Hematopoietic multipotent progenitor cell (in vitro differentiated cells): Measurements from ENCODE around the gene IGSF22. TPM values are rescaled to one million over a fixed set of nuclear protein-coding genes. Genes with fewer than 3 reads are reported as not detected.

Source experiments
- DNase-seq, 3 donors: peaks; one replicate each; pipeline ENCODE4 v3.0.0-alpha.2; 2011 to 2015; ENCODE audit warnings: low read depth in 2 of 3, low spot score in 2 of 3
- total RNA-seq: library from RNA; depleted of rRNA; stranded (reverse); fragments of >200 nt; gene quantifications from one replicate; pipeline ENCODE4 v1.2.3, GENCODE V29; 2012

Gene IGSF22
- total RNA-seq, 1 donor, result 0.54 TPM

DNA sequence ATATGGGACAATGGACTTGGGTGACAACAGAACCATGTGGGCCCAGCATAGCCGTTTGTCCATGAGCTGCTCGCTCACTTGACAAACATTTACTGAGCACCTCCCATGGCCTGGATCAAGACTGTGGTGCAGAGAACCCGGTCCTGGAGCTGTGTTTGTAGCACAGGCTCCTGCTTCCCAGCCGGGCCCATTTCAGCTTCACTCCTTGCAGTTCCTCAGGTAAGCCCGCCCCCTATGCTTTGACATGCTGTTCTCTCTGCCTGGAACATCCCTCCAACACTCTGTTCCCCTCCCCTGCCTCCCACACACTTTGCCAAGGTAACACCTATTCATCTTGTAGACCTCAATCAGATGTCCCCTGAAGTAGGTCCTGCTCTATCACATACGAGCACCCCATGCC lies 19.3 kb upstream of the IGSF22 start:
- no peak for DNase-seq

DNA sequence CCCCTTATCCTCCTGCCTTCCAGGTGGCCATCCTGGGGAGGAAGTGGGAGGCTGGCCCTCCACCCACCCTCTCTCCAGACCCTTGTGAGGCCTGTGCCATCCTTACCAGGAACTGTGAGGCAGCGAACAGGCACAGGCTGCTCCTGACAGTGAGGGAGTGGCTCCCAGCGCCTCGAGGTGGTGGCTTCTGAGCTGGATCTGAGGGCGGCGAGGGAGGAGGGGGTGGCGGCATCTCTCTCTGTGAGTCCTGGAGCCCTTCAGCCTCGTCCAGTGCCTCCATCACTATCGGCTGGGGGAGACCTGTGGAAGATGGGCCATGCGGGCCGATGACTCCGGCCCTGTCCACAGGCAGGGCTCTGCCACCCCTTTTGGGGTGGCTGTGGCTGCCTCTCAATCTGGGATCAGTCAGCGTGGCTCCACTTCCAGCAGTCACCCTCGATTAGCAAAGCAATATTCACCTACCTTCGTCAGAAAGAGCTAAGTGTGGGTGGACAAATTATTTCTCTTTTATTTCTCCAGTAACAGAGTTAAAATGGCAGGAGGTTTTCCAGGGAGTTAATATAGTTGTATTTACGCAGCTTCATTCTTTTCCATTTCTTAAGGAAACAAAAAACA lies 18.0 kb upstream of the IGSF22 start:
- DNase-seq, result no peak

DNA sequence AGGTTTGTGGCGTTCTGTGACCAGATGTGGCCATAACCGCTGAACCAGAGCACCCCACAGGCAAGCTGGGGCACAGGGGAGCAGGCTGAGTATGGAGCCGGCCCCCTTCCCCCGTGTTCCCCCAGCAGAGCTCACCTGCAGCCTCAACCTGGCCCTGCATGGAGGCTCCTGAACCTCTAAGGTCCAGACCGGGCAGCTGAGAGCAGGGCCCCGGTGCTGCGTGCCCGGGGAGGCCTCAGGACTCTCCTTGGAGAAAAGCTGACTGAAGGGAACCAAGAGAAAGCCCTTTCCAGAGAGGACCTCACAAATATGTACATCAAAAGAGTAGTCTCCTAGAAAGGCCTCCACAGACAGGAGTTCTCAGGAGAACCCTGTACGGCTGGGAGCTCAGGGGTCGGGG lies 17.4 kb upstream of the IGSF22 start:
- no peak for DNase-seq

DNA sequence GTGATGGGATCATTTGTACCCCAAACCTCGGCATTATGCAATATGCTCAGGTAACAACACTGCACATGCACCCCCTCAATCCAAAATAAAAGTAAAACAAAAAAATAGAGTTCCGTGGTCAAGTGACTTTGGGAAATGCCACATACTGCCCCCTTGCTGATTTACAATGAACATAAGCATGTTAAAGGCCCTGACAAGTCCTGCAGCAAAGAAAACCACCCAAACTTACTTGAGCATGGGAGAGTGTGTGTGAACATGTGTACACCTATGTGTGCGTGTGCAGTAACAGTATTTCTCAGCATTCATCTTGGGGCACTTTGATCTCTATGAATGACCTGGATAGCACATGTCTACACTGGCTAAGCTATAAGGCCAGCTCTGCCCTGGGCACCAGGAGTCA lies 15.8 kb upstream of the IGSF22 start:
- DNase-seq, result no peak

DNA sequence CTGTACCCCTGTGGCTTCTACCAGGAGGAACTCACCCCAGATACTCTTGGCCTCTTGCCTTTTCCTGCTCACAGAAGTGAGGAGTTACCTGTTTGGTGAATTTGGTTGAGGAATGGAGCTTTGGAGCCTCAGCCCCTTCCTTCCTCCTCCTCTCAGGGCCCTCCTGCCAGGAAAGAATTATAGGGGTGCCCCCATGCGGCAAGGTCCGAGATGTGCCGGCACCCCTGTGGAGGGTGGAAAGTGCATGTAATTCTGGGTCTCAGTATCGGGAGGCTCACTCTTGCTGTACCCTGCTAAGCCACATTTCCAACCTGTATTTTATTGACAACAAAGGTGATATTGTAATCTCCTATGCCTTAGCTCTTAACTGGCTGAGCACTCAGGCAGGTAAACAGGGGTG lies 13.7 kb upstream of the IGSF22 start:
- no peak for DNase-seq

DNA sequence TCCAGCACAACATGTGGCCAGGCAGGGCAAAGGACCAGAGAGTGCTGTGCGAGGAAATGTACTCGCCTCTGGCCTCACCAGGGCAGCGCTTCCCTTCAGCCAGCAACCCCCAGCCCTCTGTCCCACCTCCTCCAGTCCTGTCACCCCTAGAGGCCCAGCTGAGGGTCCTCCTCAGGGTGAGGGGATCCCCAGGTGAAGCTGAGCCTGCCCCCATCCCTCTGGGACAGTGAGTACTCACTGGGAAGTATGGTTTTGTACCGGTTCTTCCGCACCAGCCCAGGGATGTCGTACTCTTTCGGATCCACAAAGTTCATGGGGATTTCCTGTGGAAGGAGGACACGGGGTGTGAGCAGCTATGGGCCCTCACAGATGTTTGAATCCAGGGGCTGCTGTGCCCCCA lies 11.7 kb upstream of the IGSF22 start:
- DNase-seq, result no peak

DNA sequence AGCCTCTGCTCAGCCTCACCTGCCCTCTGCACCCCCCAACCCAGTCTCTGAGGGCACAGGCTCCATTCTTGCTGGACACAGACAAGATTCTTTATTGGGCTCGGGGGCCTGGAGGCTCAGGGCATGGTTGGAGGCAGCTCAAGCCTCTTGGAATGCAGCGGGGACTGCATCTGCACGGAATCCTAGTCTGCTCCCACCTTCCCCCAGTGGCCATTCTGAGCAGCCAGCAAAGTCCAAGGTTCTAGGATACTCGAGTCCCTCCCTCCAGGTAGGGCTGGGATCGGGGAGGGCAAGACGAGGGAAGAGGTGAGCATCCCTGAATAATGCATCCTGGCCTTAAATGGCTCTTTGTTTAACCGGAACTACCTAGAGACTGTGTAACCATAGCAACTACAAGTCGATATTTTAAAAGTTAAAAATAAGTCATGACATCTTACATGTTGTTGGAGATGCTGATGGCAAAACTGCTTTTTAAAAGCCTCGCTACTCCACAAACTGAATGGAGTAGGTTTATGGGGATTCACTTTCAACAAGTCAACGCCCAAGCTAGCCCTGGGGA lies 10.7 kb upstream of the IGSF22 start:
- no peak for DNase-seq

DNA sequence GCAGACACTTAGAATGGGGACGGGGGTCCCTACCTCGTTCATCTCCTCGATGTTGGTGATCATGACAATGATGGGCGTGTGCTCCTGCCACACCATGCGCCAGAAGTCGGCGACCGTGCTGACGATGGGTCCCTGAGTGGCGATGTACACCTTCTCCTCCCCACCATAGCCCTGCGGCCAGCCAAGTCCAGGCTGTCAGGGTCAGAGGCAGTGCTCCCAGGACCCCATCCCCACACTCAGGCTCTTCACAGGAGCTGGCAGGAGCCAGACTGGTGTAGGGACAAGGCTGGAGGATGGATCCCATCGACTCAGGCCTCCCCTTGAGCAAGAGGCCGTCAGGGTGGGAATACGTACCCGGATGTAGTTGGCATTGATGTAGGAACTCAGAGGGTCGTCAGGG lies 7.2 kb upstream of the IGSF22 start:
- DNase-seq, result no peak

DNA sequence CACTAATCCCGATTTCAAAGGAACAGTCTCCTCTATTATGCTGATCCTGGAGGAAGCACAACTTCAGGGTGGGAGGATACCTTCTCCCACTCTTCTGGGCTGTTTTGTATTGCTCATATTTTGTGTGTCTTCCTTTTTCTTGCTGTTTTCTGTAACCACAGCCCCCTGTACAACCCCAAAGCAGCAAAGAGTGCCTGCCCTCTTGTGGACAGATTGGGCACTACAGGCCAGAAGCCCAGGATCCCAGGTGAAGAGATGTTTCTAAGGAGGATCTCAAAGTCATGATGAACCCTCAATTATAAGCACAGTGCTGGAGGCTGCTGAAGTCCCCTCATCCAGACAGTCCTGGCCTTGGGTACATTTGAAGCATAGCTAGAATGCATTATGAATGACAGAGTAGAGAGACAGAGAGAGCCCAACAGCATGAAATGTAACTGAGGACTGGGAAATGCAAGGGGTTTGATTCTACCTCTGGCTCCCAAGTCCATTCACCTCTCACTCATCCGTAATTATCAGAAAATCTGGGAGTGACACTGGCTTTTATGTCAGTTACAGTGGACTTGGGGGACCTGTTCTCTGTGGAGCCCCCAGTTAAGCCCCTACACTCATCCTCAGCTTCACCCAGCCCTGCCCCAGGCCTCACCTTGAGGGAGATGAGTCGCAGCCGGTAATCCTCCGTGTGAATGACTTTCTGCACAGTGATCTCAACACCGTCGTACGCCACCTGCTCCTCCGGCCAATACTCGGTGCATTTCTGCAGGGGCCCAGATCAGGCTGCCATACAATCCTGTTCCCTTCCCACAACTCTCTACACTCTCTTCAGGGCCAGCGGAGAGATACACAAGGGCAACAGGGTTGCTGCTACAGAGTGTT lies 6.2 kb upstream of the IGSF22 start:
- peak in 2 of 3 donors; percentile 66 to 84 for DNase-seq

DNA sequence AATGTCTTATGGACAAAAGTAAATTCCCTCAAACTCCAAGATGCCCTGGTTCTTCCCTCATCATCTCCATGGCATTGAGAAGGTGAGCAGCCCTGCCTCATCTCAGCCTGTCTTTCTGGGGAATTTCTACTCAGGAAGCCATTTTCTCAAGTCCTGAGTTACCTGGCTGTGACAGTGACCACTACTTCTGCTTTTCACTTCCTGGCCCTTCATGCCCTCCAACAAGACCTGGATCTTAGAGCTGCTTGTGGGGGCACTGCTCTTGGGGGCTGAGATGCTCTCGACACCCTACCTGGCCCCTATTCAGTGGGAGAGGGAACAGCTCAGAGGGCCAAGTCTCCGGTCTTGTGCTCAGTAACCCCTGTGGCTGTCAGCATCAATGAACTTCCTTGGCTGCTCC lies 5.5 kb upstream of the IGSF22 start:
- DNase-seq, result no peak

DNA sequence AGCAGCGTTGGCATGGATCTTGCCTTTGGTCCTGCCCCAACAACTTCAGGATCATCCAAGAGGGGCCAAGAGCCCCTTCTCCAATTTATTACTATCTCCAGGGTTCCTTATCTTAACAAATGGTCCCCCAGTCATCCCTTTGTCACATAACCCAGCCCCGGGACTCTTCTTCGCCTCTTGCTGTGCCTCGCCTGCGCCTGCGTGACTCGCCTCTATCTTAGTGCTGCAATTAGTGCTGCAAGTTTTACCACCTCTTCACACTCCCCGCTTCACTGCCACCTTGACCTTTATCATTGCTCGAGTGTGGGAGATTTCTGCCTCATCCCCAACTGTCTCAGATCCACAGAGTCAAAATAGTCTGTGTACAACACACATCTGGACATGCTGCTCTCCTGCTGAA lies 4.0 kb upstream of the IGSF22 start:
- no peak for DNase-seq

DNA sequence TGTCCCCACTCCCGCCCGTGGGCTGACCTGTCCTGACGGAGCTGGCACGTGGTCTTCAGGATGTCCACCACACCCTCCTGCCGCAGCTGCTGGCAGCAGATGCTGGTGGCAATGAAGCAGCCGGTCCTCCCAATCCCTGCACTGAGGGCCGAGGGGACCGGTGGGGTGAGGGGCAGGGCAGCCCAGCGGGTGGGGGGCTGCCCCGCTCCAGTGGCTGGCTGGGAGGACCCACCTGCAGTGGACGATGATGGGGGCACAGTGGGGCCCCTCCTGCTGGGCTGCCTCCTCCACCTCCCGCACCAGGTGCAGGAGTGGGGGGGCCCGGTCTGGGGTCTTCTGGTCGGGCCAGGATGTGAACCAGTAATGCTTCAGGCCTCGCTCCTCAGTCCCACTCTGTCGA lies 3.4 kb upstream of the IGSF22 start:
- no peak for DNase-seq

DNA sequence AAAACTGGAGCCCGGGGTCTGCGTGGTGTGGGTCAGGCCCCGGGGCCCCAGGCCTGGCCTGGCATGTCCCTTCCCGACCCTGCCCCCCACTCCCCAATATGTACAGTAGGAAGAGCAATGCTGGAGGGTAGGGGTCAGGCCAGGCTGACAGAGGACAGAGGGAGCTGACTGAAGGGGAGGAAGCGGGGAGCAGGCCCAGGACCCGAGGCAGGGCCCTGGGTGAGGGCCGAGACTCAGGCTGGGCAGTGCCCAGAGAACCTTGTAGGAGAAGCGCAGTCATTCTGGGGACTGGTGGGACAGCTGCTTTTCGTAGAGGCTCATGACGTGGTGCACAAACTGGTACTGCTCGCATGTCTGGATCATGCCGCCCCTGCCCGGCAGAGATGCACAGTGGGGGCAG lies 2.7 kb upstream of the IGSF22 start:
- DNase-seq, result no peak

DNA sequence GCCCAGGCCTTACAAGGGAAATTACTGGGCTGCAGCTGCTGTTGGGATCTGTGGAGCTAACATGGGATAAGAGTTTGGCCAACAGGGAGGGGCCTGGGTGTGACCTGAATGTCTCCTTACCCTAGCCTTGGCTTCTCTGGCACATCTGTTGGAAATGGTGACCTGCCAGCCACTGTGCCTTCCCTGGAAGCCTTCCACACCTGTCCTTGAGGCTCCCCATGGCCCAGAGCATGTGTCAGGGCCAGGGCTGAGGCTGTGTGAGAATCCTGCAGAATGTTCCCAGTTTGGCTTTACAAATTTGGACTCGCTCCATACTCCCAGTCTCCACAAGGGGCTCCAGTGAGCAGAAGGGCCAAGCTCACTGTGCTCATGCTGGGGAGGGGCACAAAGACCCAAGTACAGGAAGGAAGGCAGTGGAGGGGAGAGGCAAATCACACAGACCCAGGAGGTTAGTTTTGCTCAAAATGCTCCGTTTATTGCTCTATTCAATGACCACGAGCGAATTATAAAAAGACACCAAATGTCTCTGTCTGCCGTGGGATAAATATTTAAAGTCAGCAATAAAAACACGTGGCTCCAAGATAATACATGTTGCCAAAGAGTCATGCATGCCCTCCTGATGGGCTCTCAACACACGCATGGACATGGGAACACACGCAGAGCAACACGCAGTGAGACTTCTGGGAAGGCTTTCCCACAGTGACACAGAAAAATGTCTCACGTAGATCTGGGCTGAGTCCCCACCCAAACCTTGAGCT lies 1.7 kb upstream of the IGSF22 start:
- DNase-seq, result peak in 2 of 3 donors; percentile 60 to 77

DNA sequence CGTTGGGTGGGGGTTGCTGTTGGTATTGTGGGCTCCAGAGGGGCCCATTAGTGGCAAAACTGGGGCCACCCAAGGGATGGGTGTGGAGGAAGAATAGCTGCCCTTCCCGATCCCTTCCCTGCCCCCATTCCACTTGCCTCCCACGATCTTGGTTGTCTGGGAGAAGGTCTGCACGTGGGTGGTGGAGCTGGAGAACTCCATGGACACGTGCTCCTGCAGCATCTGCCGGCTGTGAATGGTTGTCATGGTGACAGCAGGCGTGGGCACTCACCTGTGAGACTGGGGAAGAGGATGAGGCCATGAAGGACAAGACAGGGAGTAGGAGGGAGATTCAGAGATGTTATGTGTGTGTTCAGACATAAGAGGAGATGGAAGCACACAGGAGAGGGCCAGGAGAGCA lies 2.0 kb downstream of the IGSF22 start:
- DNase-seq, result no peak

DNA sequence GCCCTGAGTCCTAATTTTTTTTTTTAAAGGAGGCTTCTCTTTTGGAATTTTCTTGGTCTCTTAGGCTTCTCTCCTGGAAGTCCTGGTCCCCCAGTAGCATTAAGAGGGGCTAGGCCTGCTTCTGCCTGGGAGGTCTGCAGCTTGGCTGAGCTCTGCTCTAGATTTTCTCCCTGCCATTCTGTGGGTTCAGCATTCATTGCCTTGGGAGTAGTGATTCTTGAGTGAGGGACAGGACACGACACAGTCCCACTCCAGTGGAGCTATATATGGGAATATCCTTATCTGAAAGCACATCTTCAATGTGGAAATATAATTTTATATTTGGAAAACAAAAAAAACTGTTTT lies 3.7 kb downstream of the IGSF22 start:
- DNase-seq, result no peak

DNA sequence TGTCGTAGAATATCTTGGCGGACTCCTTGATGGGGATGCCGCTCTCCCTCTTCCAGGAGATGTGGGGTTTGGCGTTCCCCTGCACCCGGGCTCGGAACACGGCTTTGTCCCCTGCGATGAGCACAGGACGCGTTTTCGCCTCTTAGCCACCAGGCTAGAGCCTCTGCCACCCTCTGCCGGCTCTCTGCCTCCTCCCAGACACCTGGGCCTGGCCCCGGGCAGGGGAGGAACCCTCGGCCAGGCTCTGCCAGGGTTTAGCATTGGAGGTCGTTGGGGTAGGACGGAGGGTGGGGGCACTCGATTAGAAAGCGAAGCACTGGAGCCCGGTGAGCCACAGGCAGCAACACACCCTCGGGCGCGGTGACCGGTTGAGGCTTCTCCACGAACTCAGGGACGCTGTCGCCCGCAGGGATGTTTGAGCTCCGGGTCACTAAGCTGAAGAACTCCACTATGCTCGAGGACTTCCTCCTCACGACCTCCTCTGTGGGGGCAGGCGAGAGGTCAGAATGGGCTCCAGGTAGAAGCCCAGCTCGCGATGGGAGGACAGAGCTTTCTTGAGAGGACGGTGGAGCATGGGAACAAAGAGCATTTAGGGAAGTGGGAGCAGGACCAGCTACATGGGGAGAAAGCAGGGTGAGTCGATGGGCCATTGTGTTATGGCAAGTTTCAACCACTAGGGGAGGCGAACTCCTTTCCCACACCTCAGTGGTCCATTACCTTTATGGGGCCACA lies 4.3 kb downstream of the IGSF22 start:
- DNase-seq, result peak in 2 of 3 donors; percentile 52 to 54

DNA sequence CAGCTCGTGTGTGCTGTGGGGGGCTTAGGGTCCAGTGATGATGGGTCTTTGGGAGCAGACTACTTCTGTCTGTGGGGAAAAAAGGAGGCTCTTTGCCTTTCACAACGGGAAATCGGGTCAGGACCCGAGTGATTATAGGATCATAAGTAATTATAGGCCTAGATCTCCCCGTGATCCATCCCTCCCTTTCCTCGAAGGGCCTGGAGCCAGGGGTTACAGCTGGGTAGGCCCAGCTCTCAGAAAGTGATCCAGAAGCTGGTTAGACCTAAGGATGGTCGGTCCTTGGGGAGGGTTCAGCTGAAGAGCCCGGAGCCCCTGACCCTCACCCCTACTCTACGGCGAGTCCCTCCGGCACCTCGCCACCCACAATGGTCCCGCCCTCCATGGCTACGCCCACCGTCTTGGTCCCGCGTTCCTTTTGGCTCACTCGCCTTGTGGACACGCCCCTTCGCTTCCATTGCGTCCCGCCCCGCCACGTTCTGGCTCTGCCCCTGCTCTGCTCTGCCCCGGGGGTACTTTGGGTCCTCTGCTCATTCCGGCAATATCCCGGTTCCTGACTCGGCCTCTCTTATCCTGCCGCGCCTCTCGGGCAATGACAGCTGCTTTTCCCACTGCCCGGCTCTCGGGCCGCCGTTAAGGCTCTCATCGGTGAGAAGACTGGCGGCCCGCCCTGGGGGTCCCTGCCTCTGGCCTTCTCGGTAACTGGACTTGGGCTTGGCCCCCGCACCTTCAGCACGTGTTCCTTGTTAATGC lies 5.0 kb downstream of the IGSF22 start:
- DNase-seq, result peak in 2 of 3 donors; percentile 75 to 84

DNA sequence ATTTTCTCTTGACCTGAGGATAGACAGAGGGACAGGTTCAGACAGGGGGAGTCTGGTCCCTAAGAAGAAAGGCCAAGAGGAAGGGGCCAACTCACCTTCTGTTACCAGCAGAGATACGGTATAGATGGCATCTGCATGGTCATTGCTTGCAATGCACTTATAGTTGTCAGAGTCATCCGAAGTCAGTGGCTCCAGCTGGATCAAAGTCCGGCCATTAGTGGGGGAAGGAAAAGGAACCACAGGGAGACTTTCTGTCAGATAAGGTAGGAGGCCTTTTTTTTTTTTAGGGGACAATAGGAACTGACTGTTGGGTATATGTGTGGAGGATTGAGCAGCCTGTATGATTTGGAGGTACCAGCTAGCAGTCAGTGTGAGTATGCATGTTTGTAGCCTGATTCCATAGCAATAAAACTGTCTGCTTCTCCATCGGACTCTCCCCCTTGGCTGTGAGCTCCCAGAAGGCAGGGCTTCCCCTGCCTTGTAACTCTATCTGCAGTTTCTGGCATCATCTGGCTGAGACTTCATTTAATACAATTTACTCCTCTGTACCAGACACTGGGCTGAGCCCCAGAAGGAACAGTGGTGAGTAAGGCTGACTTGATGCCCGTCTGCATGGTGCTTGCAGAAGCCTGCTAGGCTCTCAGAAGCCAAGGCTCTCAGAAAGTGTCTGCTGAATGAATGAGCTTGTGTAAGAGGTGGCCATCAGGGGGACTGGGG lies 5.7 kb downstream of the IGSF22 start:
- DNase-seq, result no peak
